Stimulated activated CD8-positive, alpha-beta memory T cell treated with anti-CD3 and anti-CD28 coated beads, Interleukin-15, amount 100 ng/mL, for 1 hour (primary cell): ENCODE data around the gene TTC33.
A peak's percentile ranks its signal among the peaks of the same experiment; 100 is the strongest.

Source experiments
- DNase-seq: peaks from one replicate; pipeline ENCODE4 v3.0.0-alpha.2; 2020; ENCODE audit warnings: low read depth

Gene TTC33

DNA sequence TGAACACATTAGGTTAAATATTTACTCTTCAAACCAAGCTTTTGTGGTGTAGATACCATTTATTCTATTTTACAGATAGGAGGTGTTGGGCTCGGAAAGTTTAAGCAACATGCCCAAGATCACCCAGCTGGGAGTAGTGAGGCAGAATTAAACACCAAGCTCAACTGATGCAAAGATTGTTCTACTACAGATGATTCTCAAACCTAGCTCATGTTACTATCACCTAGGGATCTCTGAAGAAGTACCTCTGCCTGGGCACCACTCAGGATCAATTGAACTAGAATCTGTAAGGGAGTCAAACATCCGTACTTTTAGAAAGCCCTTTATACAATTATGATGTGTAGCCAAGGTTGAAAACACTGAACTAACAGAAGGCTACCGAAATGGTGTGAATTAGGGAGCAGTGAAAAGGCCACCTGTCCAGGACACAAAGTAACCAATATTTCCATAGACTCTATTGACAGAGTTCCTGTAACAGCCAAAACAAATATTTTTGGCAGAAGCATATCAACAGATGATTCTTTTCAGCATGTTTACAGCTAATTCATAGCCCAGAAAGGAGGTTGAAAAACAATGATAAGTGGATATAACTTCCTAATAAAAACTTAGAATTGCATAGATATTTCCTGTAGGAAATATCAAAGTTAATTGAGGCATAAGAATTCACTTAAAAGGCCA lies 234.5 kb downstream of the TTC33 start:
- DNase-seq, result no peak

DNA sequence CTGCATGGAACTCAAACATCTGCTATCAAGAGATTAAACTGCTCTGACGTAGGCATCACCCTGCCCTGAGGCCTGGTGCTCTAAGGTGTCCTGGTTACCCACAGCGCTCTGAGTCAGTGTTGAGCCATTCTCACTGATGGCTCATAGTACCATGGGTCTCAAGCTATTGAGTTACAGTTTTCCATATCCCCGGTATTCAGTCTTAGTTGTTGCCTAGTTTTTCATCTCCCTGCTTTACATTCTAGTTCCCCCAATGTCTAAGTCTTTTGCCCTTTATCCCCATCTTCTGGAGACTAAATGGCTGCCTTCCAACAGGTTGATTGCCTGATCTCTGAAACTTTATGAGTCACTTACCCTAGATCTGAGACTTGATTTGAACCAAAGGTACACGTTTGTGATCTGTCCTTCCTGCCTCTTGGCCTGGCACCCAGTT lies 237.3 kb downstream of the TTC33 start:
- DNase-seq, result no peak

DNA sequence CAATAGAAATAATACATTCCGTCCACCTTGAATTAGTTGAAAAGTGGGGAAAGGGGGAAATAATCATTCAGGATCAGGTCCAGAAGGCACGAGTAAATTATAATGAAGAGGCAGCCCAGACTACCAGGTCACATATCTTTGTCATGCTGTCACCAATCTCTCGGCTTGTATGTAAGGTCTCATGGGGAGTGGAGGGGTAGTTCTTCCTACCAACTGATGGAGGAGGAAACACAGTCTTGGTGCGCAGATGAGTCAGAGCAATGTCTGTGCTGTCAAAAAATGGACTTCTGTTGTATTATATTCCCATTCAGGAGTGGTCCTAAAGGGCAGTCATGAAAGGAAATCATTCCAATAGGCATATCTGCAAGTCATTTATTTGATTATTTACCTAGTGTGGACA lies 240.3 kb downstream of the TTC33 start:
- no peak for DNase-seq

DNA sequence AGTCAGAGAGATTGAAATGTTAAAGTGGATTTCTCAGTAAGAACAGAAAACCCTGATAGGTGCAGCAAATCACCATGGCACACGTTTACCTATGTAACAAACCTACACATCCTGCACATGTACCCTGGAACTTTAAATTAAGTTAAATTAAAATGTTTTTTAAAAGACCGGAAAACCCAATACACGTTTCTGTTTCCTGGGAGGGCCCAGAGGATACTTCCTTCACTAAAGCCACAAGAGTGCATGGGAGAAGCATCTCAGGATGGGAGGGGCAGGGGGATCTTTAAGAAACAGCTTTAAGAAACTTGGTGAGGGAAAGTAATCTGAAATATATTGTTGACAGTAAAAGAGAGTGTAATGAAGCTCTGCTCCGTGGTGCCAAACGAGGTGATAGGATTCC lies 240.8 kb downstream of the TTC33 start:
- DNase-seq, result no peak

DNA sequence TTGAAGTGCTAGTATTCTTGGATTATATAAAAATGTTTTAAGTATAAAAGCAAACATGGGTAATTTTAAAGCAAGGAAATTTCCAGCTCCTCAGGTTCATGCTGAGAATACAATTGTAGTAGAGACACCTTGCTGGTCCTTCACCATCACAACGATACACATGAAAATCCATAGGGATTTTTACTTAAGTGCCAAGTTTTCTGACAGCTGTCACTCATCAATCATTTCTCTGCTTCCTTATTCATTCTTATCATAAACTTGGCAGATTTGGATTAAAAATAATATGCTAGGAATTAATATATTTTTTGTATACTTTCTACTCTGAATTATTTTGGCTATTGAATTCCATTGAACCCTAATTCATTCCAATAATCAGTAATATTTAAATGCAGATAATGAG lies 244.0 kb downstream of the TTC33 start:
- no peak for DNase-seq

GRCh38 chr5:40507095-40507494 lies 248.7 kb downstream of the TTC33 start:
- DNase-seq, result no peak

GRCh38 chr5:40505031-40505430 lies 250.7 kb downstream of the TTC33 start:
- no peak for DNase-seq

DNA sequence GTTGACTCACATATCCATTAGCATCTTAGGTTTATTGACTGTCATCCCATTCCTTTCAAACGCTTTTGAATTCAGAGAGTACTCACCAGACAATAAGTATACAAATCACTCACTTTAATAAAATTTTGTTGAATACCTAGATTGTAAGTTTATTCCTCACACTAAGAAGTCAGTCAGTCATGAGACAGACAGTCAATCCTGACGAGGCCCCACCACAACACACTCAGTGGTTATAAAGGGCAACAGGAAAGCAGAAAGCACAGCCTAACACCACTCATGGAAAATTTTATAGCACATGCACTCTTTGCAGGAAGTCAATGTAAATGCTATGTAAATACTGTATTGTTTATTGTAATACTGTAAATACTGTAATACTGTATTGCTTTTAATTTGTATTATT lies 252.3 kb downstream of the TTC33 start:
- DNase-seq, result no peak

- no peak for DNase-seq
These were observed 253.0 kb downstream of the TTC33 start for GRCh38 chr5:40502736-40503135.

DNA sequence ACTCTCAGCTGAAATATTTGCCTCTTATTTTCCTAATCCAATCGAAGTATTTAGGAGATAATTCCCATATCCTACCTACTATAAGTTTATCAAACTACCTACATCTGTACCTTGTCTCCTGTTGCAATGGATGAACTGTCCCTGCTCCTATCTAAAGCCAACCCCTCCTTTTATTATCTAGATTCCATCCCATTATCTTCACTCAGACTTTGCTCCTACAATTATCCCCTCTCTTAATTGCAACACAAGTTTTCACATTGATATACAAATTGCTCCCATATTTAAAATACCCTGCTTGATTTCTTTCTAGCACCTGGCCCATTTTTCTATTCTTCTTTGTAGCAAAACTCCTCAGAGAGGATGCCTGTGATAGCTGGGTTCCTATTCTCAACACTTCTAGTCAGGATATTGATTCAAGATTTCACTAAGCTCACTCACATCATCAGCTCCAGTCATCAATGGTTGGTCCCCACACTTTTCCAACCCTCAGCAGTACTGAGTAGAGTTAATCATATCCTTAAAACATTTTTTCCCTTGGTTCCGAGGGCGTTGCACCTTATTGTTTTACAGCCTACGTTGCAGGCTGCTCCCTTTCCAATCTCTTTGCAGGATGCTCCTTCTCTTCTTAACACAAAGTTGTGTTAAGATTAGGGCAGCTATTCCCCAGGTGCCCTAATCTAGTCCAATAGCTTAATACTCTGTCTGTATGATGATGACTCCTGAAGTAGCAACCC lies 253.9 kb downstream of the TTC33 start:
- no peak for DNase-seq

GRCh38 chr5:40499518-40500273 lies 256.1 kb downstream of the TTC33 start:
- DNase-seq, result no peak

DNA sequence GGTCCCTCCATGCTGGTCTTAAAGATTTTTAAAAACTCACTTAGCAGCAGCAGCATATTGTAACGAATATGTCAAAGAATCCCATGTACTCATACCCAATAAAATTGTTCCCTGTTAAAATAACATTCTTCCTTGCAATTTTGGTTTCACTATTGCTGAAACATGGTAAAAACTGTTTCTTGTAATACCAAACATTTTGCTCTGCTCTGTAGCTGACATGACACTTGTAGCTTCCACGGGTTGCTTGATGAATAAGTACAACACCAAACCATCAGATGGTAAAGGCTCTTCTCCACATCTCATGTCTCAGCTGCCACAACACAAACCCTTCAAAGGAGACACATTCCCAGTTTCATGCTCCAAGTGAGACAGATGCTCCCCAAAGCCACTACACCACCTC lies 256.8 kb downstream of the TTC33 start:
- DNase-seq, result no peak

GRCh38 chr5:40497573-40497972 lies 258.2 kb downstream of the TTC33 start:
- DNase-seq, result no peak

DNA sequence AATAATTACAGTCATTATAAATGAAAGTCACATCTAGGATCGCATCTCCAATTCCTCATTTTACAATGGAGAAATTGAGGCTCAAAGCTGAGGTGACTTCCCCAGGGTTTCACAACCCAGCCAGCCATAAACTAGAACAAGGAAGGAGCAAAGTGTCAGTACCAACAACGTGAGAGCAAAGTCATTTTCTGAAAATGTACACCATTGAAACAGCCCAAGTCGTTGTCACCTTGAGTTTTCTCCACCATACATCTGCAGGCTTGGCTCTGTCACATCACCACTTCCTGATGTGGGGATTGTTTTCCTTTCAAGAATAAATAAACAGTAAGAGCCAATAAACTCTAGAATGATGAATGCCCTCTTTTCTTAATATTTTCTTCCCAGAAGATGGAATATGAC lies 260.5 kb downstream of the TTC33 start:
- DNase-seq, result no peak

DNA sequence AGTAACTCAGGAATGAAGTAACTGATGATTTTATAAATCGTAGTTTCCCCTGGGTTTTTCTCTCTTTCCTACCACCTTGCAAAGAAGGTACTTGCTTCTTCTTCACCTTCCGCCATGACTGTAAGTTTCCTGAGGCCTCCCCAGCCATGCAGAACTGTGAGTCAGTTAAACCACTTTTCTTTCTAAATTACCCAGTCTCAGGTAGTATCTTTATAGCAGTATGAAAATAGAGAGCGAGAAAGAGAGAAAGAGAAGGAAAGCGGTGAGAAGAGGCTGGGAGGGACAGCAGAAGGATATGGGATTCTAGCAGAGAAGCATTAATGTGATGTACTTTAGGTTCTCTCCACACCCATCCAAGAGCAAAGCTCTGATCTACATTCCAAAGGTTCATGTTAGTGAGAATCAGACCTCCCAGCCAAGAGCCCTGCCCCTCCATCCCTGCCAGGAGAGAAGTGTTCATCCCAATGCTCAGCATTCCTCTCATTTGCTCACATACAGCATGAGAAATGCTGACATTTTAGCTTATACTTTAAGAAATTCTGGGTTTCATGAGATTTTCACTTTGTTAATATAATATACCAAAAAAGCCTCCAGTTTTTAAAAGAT lies 261.0 kb downstream of the TTC33 start:
- DNase-seq, result no peak

DNA sequence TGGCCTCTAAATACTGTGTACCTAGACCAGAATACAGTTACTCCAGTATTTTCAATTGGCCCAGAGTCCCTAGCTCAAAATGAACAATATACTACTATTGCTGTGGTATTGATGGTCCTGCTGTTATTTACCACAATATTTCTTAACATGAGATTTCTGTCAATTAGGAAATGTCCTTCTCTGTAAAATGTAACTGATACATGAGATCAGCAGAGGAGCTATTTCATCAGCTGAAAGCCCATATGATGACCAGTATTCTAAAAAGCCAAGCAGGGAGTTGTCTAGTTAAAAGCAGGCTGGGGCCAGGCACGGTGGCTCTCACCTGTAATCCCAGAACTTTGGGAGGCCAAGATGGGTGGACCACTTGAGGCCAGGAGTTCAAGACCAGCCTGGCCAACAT lies 263.7 kb downstream of the TTC33 start:
- no peak for DNase-seq

GRCh38 chr5:40491644-40492043 lies 264.1 kb downstream of the TTC33 start:
- DNase-seq, result no peak

DNA sequence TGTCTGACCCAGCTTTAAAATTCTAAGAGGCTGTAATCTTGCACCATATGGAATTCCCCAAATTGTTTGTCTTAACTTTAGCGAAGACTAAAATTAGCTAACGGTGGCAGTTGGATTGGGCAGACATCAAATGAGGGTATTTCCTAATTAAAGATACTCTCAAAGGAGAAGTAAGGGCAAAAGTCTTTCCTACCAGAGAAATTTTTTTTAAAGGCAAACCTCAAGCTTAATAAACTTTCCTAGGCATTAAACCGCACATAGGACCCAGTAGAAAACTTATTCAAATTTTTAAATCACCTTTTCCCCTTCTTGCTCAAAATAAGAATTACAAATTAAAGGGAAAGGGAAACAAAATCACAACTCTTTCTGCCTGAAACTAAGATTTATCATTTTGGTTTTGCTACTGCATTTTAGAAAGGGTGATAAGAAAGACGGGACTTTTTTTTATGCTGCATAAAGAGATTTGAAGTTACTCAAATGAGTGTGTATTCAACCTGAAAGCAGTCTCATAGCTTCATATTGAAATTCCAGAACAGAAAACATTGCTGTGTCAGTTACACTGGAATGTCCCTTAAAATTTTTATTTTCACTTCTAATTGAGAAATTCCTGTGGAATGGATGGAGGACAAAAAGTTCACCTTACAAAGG lies 265.2 kb downstream of the TTC33 start:
- no peak for DNase-seq

DNA sequence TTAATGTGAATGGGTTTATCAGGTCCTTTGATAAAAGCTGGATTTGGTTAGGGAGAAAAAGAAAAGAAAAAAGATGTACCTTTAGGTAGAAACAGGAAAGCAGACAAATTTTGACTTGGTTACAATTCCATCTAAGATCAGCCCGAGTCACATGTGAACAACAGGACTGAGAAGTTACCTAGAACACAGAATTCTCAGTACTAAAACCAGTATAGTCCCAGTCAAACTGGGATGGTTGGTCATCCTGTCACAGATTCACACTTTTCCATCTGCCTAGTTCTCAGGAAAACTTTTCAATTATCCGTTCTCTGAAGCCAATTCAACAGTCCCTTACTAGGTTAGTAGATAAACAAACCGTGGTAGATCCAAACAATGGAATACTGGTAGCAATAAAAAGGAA lies 266.3 kb downstream of the TTC33 start:
- no peak for DNase-seq

DNA sequence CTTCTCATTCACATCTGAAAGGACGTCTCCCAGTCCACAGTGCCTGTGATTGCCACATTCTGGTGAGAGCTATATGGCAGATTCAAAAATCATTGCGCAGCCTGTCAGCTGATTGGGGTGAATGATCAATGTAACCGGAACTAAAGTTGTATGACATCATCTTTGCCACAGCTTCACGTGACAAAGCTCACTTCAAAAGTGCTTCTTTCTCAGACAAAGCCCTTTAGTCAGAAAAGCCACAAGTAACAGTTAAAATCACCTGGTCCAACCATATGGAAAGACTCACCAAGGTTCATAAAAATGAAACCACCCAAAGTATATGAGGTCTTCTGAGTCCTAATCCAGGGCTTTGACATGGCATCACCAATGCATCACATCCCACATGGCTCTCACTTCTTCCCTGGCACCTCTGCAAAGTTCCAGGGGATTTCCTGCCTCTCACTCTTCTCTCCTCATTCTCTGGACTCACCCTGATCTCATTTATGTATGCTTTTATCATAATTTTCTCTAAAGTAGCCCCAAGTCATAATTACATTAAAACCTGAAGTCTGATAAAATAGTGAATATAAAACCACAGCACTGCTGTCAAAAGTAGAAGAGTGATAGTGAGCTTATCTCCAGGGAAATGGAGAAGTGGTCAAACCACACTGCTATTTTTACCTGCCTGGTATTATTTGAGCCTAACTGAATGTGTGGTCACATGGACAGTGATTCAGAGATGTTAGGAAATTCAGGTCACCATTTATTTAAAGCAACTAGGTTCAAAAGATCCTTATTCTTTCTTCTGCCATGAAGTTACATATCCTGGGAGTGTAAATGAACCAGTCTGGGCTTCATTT lies 269.1 kb downstream of the TTC33 start:
- DNase-seq, result peak; percentile 21
